Measurements from ENCODE around the gene RIT2. TPM values are rescaled to one million over a fixed set of nuclear protein-coding genes. Genes with fewer than 3 reads are reported as not detected.

The RIT2 gene
- total RNA-seq, 1 experiment from 2014 or later = not detected

DNA sequence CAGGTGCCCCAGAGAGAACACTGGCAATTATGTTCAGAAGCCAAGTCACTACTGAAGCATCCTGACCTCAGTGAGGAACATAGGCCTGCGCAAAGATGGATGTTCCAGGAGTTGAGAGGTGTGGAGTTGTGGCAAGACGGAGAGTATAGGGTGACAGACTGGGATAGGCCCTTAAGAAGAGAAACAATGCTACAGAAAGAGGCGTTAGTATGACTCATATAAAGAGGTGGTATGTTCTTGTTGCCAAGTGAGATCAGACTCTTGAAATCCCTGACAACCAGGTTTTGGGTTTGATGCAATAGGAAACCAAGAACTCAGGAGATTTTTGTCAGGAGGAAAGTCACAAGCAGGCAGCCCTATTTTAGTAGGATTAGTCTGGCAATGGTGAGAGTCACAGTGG is 185.6 kb downstream of the RIT2 start:
- no peak for DNase-seq
- H3K27ac ChIP-seq = no peak overlapping the region

DNA sequence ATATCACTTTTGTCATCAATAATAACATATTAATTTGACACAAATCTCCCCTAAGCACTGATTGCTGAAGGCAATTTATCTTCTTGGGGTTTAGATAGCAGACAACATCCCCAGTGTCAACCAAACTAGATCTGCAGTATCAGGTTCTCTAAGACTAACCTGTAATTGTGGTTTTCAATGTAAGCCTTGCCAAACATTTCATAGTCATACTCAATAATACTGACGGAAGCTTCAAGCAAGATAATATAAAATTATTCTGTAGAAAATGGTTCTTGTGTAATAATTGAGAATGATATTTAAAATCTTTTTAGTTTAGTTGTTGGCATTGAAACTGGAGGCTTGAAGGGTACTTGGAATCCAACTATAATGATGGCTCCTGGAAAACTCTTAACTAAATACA is 186.3 kb downstream of the RIT2 start:
- H3F3A ChIP-seq (ENCODE audit: insufficient read depth, low read depth) = no peaks in the 10 kb centered on the region
- H3K9me2 ChIP-seq (ENCODE audit: insufficient read depth) = no peaks in the 10 kb centered on the region
- no peak overlapping the region for H3K4me2 ChIP-seq
- BruUV-seq (replicated peaks) = no TSS peak
- H3K79me2 ChIP-seq (ENCODE audit: low read depth) = no peaks in the 10 kb centered on the region
- ChIA-PET POLR2A (ENCODE audit: unreplicated experiment) (no interaction called here), CTCF (no interaction called here)
- no peaks in the 10 kb centered on the region for H3K9me3 ChIP-seq (ENCODE audit: insufficient read depth, low read depth)
- H2AFZ ChIP-seq = no peak overlapping the region
- intact Hi-C loops (cut with micrococcal nuclease; ENCODE audit: unreplicated experiment) = no loop called here
- no peaks in the 10 kb centered on the region for H3K36me3 ChIP-seq (ENCODE audit: low read depth)
- H4K20me1 ChIP-seq (ENCODE audit: insufficient read depth) = no peaks in the 10 kb centered on the region
- no peak overlapping the region for H3K27ac ChIP-seq
- H3K4me3 ChIP-seq = no peak overlapping the region
- H3K27me3 ChIP-seq (ENCODE audit: insufficient read depth, low read depth) = no peaks in the 10 kb centered on the region
- DNase-seq = no peak
- no peaks in the 10 kb centered on the region for H3K4me1 ChIP-seq (replicated peaks; ENCODE audit: insufficient read depth)
- TF ChIP-seq, protein P1, sequence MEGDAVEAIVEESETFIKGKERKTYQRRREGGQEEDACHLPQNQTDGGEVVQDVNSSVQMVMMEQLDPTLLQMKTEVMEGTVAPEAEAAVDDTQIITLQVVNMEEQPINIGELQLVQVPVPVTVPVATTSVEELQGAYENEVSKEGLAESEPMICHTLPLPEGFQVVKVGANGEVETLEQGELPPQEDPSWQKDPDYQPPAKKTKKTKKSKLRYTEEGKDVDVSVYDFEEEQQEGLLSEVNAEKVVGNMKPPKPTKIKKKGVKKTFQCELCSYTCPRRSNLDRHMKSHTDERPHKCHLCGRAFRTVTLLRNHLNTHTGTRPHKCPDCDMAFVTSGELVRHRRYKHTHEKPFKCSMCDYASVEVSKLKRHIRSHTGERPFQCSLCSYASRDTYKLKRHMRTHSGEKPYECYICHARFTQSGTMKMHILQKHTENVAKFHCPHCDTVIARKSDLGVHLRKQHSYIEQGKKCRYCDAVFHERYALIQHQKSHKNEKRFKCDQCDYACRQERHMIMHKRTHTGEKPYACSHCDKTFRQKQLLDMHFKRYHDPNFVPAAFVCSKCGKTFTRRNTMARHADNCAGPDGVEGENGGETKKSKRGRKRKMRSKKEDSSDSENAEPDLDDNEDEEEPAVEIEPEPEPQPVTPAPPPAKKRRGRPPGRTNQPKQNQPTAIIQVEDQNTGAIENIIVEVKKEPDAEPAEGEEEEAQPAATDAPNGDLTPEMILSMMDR (conservative IDR thresholded peaks at IDR 0.05) = no peak
- TF ChIP-seq EZH2 (IDR thresholded peaks at IDR 0.05; ENCODE audit: low read depth) = no peak

More for the DNA sequence above, 185.6 kb downstream of the RIT2 start:
- BruUV-seq (replicated peaks) = no TSS peak
- Histone ChIP-seq H2AFZ (no peak overlapping the region), H3K9me2 (ENCODE audit: insufficient read depth) (no peaks in the 10 kb centered on the region), H3K27me3 (ENCODE audit: insufficient read depth, low read depth) (no peaks in the 10 kb centered on the region), H3K79me2 (ENCODE audit: low read depth) (no peaks in the 10 kb centered on the region), H4K20me1 (ENCODE audit: insufficient read depth) (no peaks in the 10 kb centered on the region), H3K4me2 (no peak overlapping the region), H3K4me1 (replicated peaks; ENCODE audit: insufficient read depth) (no peaks in the 10 kb centered on the region), H3K9me3 (ENCODE audit: insufficient read depth, low read depth) (no peaks in the 10 kb centered on the region), H3K36me3 (ENCODE audit: low read depth) (no peaks in the 10 kb centered on the region), H3F3A (ENCODE audit: insufficient read depth, low read depth) (no peaks in the 10 kb centered on the region), H3K4me3 (no peak overlapping the region)
- intact Hi-C loops (cut with micrococcal nuclease; ENCODE audit: unreplicated experiment) = no loop called here
- ChIA-PET CTCF (no interaction called here), POLR2A (ENCODE audit: unreplicated experiment) (no interaction called here)
- no peak for TF ChIP-seq EZH2 (IDR thresholded peaks at IDR 0.05; ENCODE audit: low read depth)
- TF ChIP-seq, protein P1 (conservative IDR thresholded peaks at IDR 0.05) = no peak

DNA sequence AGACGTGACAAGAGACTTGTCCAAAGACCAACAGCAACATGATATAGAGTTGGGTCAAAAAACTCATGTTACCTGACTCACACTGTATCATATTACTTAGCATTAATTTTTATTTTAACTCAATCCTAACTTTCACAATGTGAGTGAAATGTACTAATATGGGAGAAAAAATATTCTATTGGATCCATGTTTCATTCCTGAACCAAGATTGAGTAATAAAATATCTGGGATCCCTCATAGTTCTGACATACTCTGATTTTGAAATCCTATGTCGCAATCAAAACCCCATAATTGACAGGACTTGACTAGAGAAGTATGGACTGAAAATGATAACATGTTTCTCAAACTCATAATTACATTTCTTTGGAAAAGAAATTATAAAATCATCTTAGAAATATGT is 190.4 kb downstream of the RIT2 start:
- H3K27me3 ChIP-seq (ENCODE audit: insufficient read depth, low read depth) = no peaks in the 10 kb centered on the region
- intact Hi-C loops (cut with micrococcal nuclease; ENCODE audit: unreplicated experiment) = no loop called here
- no peaks in the 10 kb centered on the region for H3K4me1 ChIP-seq (replicated peaks; ENCODE audit: insufficient read depth)
- H4K20me1 ChIP-seq (ENCODE audit: insufficient read depth) = no peaks in the 10 kb centered on the region
- BruUV-seq (replicated peaks) = no TSS peak
- H3F3A ChIP-seq (ENCODE audit: insufficient read depth, low read depth) = no peaks in the 10 kb centered on the region
- H3K9me3 ChIP-seq (ENCODE audit: insufficient read depth, low read depth) = no peaks in the 10 kb centered on the region
- H3K36me3 ChIP-seq (ENCODE audit: low read depth) = no peaks in the 10 kb centered on the region
- no peaks in the 10 kb centered on the region for H3K79me2 ChIP-seq (ENCODE audit: low read depth)
- no peak overlapping the region for H3K27ac ChIP-seq
- H2AFZ ChIP-seq = no peak overlapping the region
- TF ChIP-seq, protein P1 (conservative IDR thresholded peaks at IDR 0.05) = no peak
- TF ChIP-seq EZH2 (IDR thresholded peaks at IDR 0.05; ENCODE audit: low read depth) = no peak
- ChIA-PET CTCF (no interaction called here), POLR2A (ENCODE audit: unreplicated experiment) (no interaction called here)
- no peak overlapping the region for H3K4me2 ChIP-seq
- H3K9me2 ChIP-seq (ENCODE audit: insufficient read depth) = no peaks in the 10 kb centered on the region
- DNase-seq = no peak
- no peak overlapping the region for H3K4me3 ChIP-seq
